Left renal cortex interstitium (tissue), 4 donors: ENCODE data around the gene SCYGR2. TPM values are rescaled to one million over a fixed set of nuclear protein-coding genes. Genes with fewer than 3 reads are reported as not detected.

ENCODE experiments used
- polyA plus RNA-seq, 4 donors: library from polyadenylated mRNA; unstranded; fragments of 120-200 nt; gene quantifications; one replicate each; pipeline ENCODE4 v1.2.1, GENCODE V29; 2013; ENCODE audit not compliant: insufficient read length in 4 of 4

The SCYGR2 gene
- polyA plus RNA-seq, 4 donors, result not detected

Other genes with a start within 250 kb of the SCYGR2 start
- under 1 TPM; 0.06 to 0.13 (median 0.11) TPM for gene TM4SF20, start 219.6 kb upstream of the SCYGR2 start, polyA plus RNA-seq
- not detected for gene SCYGR1, start 210.9 kb upstream of the SCYGR2 start, polyA plus RNA-seq
- gene AGFG1, start 126.7 kb upstream of the SCYGR2 start, polyA plus RNA-seq, result 10 to 100 TPM; 65.6 to 83.0 (median 72.3) TPM
- not detected for gene SCYGR3, start 15.9 kb downstream of the SCYGR2 start, polyA plus RNA-seq
- gene SCYGR4, start 18.6 kb downstream of the SCYGR2 start, polyA plus RNA-seq, result not detected
- gene SCYGR5, start 67.9 kb downstream of the SCYGR2 start, polyA plus RNA-seq, result not detected
- gene SLC19A3, start 119.1 kb downstream of the SCYGR2 start, polyA plus RNA-seq, result 10 to 100 TPM in 2 of 4 donors, 1 to 10 TPM in 2; 5.7 to 10.4 (median 9.0) TPM
- gene SCYGR6, start 125.9 kb downstream of the SCYGR2 start, polyA plus RNA-seq, result not detected
- not detected for gene SCYGR7, start 129.4 kb downstream of the SCYGR2 start, polyA plus RNA-seq
- gene SCYGR8, start 147.0 kb downstream of the SCYGR2 start, polyA plus RNA-seq, result not detected
- gene CCL20, start 214.9 kb downstream of the SCYGR2 start, polyA plus RNA-seq, result under 1 TPM; 0.23 to 0.61 (median 0.42) TPM